ENCODE measurements around the gene RDM1.

RDM1 gene

GRCh38 chr17:35931794-35932425 is 1.3 kb upstream of the RDM1 start:
- DNase-seq: no peak

- DNase-seq: no peak
These were observed 2.9 kb downstream of the RDM1 start for GRCh38 chr17:35927714-35928113.

GRCh38 chr17:35923609-35924114 is 6.9 kb downstream of the RDM1 start:
- DNase-seq: no peak

- no peak for DNase-seq
These were observed 10.3 kb downstream of the RDM1 start for GRCh38 chr17:35920229-35920628.

GRCh38 chr17:35918665-35919064 is 11.9 kb downstream of the RDM1 start:
- no peak for DNase-seq

GRCh38 chr17:35917519-35918213 is 12.9 kb downstream of the RDM1 start:
- no peak for DNase-seq

- no peak for DNase-seq
These were observed 15.2 kb downstream of the RDM1 start for GRCh38 chr17:35915153-35915964.

GRCh38 chr17:35914354-35914753 is 16.2 kb downstream of the RDM1 start:
- no peak for DNase-seq

- no peak for DNase-seq
These were observed 17.0 kb downstream of the RDM1 start for GRCh38 chr17:35913609-35914008.

- DNase-seq: no peak
These were observed 17.6 kb downstream of the RDM1 start for GRCh38 chr17:35912942-35913341.

GRCh38 chr17:35912339-35912912 is 18.1 kb downstream of the RDM1 start:
- DNase-seq: no peak

GRCh38 chr17:35909408-35909807 is 21.2 kb downstream of the RDM1 start:
- no peak for DNase-seq

GRCh38 chr17:35907691-35908090 is 22.9 kb downstream of the RDM1 start:
- DNase-seq: no peak

- DNase-seq: no peak
These were observed 23.5 kb downstream of the RDM1 start for GRCh38 chr17:35906926-35907637.

GRCh38 chr17:35906191-35906925 is 24.2 kb downstream of the RDM1 start:
- no peak for DNase-seq

GRCh38 chr17:35903451-35903850 is 27.1 kb downstream of the RDM1 start:
- no peak for DNase-seq

- no peak for DNase-seq
These were observed 28.9 kb downstream of the RDM1 start for GRCh38 chr17:35901631-35902175.

- no peak for DNase-seq
These were observed 29.7 kb downstream of the RDM1 start for GRCh38 chr17:35900708-35901480.

GRCh38 chr17:35900280-35900679 is 30.3 kb downstream of the RDM1 start:
- DNase-seq: no peak

GRCh38 chr17:35898283-35899070 is 32.1 kb downstream of the RDM1 start:
- peak; percentile 72 for DNase-seq
